Measurements from ENCODE around the gene SYNE2. TPM values are rescaled to one million over a fixed set of nuclear protein-coding genes. Genes with fewer than 3 reads are reported as not detected.

The SYNE2 gene
- total RNA-seq, 1 donor = 13.4 TPM

GRCh38 chr14:63952933-63953437, 100.2 kb downstream of the SYNE2 start:
- no peak overlapping the region for H3K4me3 ChIP-seq (ENCODE audit: low read depth, low read length)
- no peak for DNase-seq (ENCODE audit: low read depth)
- no peak for TF ChIP-seq CTCF (IDR thresholded peaks at IDR 0.05; ENCODE audit: insufficient read depth, low read depth, low read length)

GRCh38 chr14:63956326-63956725, 103.5 kb downstream of the SYNE2 start:
- TF ChIP-seq CTCF (IDR thresholded peaks at IDR 0.05; ENCODE audit: insufficient read depth, low read depth, low read length) = no peak
- DNase-seq (ENCODE audit: low read depth) = peak; percentile 16

GRCh38 chr14:63960926-63961567, 108.2 kb downstream of the SYNE2 start:
- no peak for DNase-seq (ENCODE audit: low read depth)
- TF ChIP-seq CTCF (IDR thresholded peaks at IDR 0.05; ENCODE audit: insufficient read depth, low read depth, low read length) = no peak
- H3K4me3 ChIP-seq (ENCODE audit: low read depth, low read length) = no peak overlapping the region

More at GRCh38 chr14:63956326-63956725, 103.5 kb downstream of the SYNE2 start:
- H3K4me3 ChIP-seq (ENCODE audit: low read depth, low read length) = no peak overlapping the region

- peak; percentile 27 for DNase-seq (ENCODE audit: low read depth)
- TF ChIP-seq CTCF (IDR thresholded peaks at IDR 0.05; ENCODE audit: insufficient read depth, low read depth, low read length) = no peak
Measured at GRCh38 chr14:63962906-63963305, 110.1 kb downstream of the SYNE2 start.

GRCh38 chr14:63963439-63963838, 110.6 kb downstream of the SYNE2 start:
- no peak for TF ChIP-seq CTCF (IDR thresholded peaks at IDR 0.05; ENCODE audit: insufficient read depth, low read depth, low read length)
- no peak overlapping the region for H3K4me3 ChIP-seq (ENCODE audit: low read depth, low read length)
- DNase-seq (ENCODE audit: low read depth) = no peak

More at GRCh38 chr14:63962906-63963305, 110.1 kb downstream of the SYNE2 start:
- no peak overlapping the region for H3K4me3 ChIP-seq (ENCODE audit: low read depth, low read length)

GRCh38 chr14:63964113-63964512, 111.3 kb downstream of the SYNE2 start:
- DNase-seq (ENCODE audit: low read depth) = no peak
- H3K4me3 ChIP-seq (ENCODE audit: low read depth, low read length) = no peak overlapping the region
- no peak for TF ChIP-seq CTCF (IDR thresholded peaks at IDR 0.05; ENCODE audit: insufficient read depth, low read depth, low read length)

- no peak for DNase-seq (ENCODE audit: low read depth)
- no peak overlapping the region for H3K4me3 ChIP-seq (ENCODE audit: low read depth, low read length)
- TF ChIP-seq CTCF (IDR thresholded peaks at IDR 0.05; ENCODE audit: insufficient read depth, low read depth, low read length) = no peak
Measured at GRCh38 chr14:63966407-63966806, 113.6 kb downstream of the SYNE2 start.
